DOHH2 (cell line): ENCODE results near the gene PCYOX1L.

Experiments
- EZH2phosphoT487 ChIP-seq: fragments of 200-600 bp; sonication (generic); IDR thresholded peaks from 2 replicates; pipeline ENCODE4 v1.6.1; 2017; ENCODE audit warnings: borderline replicate concordance, mild to moderate bottlenecking, antibody characterized with exemption, low read length, moderate library complexity, mixed read lengths
- TF ChIP-seq, protein P1 (sequence below): fragments of 200-600 bp; sonication (generic); IDR thresholded peaks from one replicate; pipeline ENCODE4 v1.5.1; 2014; ENCODE audit warnings: antibody characterized with exemption, mild to moderate bottlenecking, low read depth, low read length; ENCODE audit not compliant: poor library complexity, severe bottlenecking

DNA sequence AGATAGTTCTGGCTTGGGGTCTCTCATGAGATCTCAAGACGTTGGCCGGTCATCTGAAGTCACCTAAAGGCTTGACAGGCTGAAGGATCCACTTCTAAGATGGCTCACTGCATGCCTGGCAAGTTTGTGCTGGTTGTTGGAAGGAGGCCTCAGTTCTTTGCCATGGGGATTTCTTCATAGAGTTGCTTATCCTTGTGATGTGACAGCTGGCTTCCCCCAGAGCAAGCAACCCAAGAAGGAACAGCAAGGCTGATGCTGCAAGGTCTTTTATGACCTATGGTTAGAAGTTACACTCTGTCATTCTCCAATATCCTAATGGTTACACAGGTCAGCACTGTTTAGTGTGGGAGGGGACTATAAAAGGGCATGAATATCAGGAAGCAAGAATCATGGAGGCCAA lies 33.2 kb upstream of the PCYOX1L start:
- TF ChIP-seq, protein P1, sequence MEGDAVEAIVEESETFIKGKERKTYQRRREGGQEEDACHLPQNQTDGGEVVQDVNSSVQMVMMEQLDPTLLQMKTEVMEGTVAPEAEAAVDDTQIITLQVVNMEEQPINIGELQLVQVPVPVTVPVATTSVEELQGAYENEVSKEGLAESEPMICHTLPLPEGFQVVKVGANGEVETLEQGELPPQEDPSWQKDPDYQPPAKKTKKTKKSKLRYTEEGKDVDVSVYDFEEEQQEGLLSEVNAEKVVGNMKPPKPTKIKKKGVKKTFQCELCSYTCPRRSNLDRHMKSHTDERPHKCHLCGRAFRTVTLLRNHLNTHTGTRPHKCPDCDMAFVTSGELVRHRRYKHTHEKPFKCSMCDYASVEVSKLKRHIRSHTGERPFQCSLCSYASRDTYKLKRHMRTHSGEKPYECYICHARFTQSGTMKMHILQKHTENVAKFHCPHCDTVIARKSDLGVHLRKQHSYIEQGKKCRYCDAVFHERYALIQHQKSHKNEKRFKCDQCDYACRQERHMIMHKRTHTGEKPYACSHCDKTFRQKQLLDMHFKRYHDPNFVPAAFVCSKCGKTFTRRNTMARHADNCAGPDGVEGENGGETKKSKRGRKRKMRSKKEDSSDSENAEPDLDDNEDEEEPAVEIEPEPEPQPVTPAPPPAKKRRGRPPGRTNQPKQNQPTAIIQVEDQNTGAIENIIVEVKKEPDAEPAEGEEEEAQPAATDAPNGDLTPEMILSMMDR: no peak
- no peak for TF ChIP-seq EZH2phosphoT487
